ENCODE measurements around the gene REC8.

The REC8 gene

DNA sequence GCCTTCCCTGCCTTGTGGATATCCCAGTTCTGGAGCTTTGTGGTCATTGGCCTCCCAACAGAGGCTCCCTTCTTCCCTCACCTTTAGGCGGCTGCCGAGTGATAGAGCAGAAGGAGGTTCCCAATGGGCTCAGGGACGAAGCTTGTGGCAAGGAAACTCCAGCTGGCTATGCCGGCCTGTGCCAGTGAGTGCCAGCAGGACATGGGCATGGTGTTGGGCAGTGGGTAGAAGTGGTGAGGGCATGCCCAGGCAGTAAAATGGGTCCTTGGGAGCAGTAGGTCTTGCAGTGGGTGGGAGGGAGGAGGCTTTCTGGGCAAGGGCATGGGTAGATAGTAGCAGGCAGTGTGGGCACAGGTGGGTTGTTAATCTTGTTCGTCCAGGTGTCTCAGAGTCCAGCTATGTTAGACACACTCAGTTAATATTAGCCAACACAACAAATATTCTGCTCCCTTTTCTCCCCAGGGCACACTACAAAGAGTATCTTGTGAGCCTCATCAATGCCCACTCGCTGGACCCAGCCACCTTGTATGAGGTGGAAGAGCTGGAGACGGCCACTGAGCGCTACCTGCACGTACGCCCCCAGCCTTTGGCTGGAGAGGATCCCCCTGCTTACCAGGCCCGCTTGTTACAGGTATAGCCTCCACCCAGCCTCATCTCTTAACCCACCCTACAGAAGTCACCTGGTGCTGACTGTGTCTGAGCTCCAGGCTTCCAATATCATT is 11.9 kb upstream of the REC8 start:
- no peak for DNase-seq (ENCODE audit: low spot score)

DNA sequence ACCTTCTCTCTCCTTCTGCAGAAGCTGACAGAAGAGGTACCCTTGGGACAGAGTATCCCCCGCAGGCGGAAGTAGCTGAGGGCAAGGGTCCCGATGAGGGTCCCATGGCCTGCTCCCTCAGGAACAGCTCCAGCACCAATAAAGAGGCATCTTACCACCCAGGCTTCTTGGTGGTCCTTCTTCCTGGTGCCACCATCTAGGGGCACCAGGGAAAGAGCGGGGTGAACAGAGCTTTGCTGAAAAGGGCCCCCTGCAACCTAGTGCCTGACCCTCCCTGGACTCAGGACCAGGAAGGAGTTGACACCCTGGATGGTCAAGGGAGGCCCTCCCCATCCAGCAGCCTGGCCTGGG is 11.4 kb upstream of the REC8 start:
- DNase-seq (ENCODE audit: low spot score): no peak

DNA sequence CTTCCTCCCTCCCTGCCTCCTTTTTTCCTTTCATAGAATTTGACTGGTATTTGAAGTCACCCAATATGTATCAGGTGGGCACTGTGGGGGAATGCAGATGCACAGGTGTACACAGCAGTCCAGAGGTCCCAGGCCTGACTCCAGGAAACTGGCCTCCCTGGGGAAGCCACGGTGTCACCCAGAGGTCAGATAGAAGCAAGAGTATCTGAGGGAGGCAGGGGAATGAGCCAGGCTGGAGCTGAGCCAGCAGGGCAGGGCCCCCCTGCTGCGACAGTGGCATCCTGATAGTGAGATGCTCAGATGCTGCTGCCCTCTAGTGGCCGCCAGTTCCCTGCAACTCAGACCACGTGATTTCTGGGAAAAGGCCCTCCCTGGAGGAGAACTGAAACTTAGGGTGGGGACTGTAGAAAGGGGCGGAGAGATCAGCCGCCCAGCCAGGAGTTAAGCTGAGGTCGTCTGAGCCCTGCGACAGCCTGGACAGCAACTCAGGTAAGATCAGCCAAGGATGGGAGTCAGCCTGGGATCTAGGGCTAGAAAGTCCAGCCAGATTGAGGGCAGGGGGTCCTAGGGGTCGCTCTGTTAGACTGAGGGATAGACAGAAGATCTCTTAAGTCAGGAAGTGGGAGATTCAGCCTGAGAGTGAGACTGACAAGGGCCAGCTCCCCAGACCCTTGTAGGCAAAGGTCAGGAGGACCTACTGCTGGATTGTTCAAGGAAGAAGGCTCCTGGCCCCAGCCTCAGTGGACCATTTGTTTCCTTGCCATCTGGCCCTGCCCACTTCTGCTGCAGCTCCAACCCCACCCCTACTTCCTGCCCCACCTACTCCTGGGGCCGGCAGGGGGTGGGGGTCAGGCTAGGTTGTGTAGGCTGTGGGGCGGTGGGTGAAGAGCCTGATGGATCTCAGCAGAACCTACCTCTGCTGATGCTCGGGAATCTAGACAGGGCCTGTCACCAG is 10.8 kb upstream of the REC8 start, which contains the start of gene IRF9:
Gene IRF9 (plus strand): TSS at position 416 of the 955 bp plus-strand sequence. CDS start 880 bp downstream, outside the sequence.
- DNase-seq (ENCODE audit: low spot score): peak; percentile 99

DNA sequence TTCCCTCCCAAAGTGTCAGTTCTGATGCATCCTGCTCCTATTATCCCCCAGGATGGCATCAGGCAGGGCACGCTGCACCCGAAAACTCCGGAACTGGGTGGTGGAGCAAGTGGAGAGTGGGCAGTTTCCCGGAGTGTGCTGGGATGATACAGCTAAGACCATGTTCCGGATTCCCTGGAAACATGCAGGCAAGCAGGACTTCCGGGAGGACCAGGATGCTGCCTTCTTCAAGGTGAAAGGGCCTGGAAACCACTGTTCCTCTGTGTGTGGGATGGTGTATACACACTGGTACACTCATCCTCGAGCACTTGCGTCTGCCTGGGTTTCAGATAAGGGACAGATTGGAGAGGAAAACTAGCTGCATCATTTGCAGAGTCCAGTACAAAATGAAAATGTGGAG is 9.8 kb upstream of the REC8 start:
- DNase-seq (ENCODE audit: low spot score): no peak

DNA sequence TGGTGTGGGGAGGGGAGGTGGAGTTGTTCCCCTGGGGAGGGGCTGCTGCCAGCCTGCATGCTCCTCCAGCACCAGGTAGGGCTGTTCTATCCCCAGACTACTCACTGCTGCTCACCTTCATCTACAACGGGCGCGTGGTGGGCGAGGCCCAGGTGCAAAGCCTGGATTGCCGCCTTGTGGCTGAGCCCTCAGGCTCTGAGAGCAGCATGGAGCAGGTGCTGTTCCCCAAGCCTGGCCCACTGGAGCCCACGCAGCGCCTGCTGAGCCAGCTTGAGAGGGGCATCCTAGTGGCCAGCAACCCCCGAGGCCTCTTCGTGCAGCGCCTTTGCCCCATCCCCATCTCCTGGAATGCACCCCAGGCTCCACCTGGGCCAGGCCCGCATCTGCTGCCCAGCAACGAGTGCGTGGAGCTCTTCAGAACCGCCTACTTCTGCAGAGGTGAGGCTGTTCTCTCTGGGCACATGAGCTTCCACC is 7.3 kb upstream of the REC8 start:
- DNase-seq (ENCODE audit: low spot score): no peak

DNA sequence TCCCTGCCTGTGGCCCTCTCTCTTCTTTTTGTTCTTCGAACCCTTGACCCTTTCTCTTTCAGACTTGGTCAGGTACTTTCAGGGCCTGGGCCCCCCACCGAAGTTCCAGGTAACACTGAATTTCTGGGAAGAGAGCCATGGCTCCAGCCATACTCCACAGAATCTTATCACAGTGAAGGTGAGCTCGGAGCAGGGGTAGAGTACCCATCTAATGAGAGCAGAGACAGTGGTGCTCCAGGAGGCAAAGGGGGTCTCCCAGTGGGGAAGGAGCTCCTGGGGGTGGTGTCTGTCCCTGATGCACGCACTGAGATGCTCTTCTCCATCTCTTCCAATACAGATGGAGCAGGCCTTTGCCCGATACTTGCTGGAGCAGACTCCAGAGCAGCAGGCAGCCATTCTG is 6.1 kb upstream of the REC8 start:
- DNase-seq (ENCODE audit: low spot score): no peak

DNA sequence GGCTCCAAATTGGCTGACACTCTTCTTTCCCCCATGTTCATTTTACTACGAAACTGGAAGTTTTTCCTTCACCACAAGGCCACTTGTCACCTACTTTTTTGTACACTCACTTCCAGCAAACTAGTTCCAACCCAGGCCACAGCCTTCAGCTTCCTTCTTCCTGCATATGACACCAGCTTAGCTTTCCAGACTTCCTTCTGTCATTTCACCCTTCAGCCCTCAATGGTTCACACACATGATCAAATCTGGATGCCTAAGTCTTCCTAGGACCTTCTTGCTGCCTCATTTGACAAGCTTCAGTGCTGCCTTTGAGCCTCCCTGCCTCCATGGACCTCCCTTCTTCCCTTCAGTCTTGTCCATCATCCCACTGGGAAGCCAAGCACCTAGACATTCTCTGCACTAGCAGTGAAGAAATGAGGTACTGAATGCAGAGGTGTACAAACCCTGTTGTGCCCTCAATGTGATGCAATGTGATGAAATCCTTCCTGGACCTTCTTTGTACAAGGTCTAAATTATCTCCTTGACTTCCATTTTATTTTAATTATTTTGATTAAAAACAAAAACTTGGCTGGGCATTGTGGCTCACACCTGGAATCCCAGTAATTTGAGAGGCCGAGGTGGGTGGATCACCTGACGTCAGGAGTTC is 4.3 kb upstream of the REC8 start:
- DNase-seq (ENCODE audit: low spot score): no peak

DNA sequence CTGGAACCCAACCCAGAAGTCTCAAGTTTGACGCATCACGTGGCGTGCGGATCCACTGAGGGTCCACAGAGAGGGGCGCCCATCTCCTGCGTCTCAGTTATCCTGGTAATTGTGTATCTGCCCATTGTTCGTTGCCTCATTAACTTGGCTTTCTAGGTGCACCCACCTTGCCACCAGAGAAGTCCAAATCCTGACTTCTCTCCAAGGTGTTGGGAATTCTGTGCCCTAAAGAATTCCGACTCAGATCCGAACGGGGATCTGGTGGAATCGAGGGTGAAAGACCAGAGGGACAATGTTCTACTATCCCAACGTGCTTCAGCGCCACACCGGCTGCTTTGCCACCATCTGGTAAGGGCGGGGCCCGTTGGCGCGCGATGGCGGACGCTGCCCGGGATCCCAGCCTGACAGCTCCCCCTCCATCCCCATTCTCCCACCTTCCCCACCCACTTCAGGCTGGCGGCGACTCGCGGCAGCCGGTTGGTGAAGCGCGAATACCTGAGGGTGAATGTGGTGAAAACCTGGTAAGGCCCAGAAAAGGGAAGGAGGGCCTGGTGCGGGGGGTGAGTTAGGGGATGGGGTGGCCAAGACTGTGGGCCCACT is 481 bp downstream of the REC8 start:
- DNase-seq (ENCODE audit: low spot score): no peak

DNA sequence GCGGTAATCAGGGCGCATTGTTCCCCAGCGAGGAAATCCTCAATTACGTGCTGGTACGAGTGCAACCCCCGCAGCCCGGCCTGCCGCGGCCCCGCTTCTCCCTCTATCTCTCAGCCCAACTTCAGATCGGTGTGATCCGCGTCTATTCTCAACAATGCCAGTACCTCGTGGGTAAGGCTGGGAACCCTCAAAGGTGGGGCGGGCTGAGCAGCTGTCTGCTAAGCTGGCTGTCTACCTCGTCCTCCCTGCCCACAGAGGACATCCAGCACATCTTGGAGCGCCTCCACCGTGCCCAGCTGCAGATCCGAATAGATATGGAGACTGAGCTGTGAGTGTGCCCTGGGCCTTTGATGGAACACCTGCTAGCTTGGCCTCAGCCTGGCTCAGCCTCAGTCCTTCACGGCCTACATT is 996 bp downstream of the REC8 start:
- DNase-seq (ENCODE audit: low spot score): no peak

DNA sequence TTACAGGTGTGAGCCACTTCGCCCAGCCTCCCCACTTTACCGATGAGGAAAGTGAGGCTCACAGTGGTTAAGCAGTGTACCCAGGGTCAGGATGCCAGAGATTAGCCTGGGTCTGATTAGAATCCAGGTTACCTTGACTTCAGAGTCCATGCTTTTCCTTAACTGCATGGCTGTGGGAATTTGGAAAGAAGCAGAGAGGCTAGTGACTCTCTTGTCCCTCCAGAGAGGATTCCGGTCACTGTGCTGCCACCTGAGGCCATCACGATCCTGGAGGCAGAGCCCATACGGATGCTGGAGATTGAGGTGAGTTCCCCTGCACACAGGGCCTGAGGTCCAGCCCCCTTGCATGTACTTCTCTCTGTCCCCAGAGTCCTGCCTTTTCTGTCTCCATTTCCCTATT is 4.7 kb downstream of the REC8 start:
- DNase-seq (ENCODE audit: low spot score): no peak

DNA sequence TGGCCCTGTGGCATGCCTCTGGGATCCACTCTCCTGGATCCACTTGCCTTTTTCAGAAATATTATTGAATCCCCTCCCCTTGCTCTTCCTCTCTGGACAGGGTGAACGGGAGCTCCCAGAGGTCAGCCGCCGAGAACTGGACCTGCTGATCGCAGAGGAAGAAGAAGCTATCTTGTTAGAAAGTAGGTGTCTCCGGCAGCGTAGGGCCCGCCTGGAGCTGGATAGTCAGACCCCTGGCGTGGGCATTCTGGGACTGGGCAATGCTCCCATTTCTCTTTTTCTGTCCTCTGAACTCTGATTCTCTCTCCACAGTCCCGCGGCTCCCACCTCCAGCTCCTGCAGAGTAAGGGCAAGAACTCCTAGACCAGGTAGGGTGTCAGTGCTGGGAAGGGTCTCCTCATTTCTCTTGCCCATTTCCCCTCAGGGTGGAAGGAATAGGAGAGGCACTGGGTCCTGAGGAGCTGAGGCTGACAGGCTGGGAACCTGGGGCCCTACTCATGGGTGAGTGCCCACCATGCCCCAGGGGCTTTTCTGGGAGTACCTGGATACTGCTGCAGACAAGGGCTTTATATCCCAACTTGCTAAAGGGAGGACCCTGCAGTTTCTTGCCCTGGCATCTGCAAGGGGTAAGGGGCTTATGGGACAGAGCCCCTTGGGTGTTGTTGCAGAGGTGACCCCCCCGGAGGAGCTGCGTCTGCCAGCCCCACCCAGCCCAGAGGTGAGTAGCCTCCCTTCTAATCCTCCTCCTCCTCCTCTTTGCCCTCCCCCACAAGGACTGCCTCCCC is 5.4 kb downstream of the REC8 start:
- no peak for DNase-seq (ENCODE audit: low spot score)

DNA sequence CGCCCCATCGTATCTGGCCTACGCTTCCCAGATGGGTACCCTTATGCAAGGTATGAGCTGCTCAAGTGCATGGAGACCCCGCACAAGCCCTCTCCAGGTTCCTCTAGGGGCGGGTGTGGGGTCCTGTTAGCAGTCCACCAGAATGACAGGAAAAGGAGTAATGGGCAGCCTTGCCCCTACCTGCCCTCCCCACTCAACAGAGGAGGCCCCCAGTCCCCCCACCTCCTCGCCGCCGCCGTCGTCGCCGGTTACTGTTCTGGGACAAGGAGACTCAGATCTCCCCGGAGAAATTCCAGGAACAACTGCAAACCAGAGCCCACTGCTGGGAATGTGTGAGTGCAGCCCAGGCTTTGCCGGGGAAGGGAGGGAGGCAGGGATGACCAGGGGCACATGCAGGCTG is 6.0 kb downstream of the REC8 start:
- no peak for DNase-seq (ENCODE audit: low spot score)

DNA sequence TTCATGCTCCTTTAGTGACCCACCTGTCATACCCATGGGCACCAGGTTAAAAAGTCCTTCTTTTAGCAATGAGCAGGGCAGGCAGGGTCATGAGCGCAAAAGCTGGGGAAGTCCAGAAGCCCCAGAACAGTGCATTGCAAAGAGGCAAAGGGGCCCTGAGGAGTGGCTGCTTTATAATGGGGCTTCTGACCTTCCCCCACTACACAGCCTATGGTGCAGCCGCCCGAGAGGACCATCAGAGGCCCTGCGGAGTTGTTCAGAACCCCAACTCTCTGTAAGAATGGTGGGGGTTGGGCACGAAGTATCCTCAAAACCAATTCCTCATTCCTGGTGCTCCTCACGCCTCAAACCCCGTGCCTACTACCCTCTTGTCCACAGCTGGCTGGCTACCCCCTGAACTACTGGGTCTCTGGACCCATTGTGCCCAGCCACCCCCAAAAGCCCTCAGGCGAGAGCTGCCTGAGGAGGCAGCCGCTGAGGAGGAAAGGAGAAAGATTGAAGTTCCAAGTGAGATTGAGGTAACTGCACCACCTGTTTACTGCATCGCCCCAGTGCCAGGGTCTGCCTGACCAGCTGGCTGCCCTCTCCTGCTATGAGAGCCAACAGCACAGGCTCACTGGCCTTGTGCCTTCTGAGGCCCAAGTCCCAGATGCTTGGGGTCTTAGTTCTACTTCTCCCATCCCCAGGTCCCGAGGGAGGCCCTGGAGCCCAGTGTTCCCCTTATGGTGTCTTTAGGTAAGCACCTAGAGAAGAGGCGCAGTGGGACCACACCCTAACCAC is 6.7 kb downstream of the REC8 start:
- DNase-seq (ENCODE audit: low spot score): no peak

DNA sequence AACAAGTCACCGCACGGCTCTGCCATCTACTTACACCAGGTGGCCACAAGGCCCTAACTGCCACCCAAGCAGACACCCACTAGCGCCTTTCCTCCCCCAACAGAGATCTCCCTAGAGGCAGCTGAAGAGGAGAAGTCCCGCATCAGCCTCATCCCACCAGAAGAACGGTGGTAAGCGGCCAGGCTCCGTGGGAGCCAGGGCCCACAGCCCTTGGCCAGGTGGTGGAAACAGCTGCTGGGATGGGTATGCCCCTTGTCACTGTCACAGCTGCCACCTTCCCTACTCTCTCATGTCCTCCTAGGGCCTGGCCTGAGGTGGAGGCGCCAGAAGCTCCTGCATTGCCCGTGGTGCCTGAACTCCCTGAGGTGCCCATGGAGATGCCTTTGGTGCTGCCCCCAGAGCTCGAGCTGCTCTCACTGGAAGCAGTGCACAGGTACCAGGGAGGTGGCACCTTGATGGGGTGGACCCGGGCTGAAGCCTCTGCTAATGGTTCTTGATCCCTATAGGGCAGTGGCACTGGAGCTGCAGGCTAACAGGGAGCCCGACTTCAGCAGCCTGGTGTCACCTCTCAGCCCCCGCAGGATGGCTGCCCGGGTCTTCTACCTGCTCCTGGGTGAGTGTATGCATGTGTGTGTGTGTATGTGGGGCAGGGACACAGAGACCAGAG is 7.5 kb downstream of the REC8 start:
- no peak for DNase-seq (ENCODE audit: low spot score)

DNA sequence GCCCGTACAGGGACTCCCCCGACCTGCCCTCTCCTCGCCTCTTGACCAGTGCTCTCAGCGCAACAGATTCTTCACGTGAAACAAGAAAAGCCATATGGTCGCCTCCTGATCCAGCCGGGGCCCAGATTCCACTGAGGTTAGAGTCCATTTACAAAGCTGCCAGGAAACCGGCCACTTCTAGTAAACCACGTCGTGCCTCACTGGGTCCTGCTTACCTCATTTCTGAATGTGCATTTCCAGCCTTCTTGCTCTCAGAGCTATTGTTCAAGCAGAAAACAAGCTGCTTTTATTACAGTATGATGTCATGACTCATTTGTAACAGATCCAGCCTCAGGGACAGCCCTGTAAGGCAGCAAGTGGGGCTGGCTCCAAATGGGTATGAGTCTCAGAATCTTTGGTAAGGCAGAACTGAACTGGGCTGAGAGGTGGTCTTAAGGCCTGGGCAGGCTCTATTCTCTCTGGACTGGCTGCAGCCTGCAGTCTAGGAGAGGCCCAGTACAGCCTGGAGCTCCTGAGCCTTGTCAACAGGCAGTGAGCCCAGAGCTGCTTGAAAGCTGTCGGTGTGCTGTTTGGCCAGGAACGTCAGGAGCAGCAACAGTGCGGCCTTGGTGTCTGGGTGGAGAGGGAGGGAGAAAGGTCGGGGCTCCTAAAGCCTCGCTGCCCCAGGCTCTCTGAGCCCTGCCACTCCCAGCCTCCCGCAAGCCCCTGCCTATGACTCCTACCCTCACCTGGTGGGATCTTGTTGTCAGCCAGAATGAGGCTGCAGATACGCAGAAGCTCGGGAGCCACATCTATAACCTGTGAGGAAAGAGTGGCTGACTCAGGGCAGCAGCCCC is 8.3 kb downstream of the REC8 start:
- no peak for DNase-seq (ENCODE audit: low spot score)

DNA sequence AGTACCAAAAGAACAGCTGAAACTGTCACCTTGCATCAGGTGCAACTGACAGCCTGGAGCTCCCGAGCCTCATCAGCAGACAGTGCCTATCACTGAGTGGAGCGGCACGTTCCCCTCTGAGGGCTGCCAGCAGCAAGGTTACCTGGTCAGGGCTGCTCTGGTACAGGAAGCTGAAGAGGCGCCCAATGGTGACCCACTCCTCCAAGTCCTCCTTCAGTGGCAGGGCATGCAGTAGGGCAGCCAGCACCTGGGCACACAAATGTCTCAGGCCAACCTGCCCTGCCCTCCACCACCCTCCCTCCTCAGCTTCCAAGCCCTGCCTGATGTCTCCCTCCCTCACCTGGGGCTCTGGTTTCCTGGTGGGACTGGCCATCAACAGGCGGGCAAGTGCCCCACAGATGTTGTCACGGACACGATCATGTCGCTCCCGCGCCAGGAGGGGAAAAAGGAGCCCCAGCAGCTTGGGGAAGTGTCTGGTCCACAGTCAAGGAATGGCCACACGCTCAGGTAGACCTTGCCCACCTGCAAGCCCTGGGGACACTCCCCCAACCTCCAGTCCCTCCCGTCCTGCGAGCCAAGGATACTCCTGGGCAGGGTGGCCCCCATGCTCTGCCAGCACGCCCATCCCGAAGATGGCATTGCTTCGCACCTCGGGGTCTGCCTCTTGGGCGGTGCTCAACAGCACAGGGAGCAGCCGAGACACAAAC is 9.6 kb downstream of the REC8 start:
- DNase-seq (ENCODE audit: low spot score): no peak

DNA sequence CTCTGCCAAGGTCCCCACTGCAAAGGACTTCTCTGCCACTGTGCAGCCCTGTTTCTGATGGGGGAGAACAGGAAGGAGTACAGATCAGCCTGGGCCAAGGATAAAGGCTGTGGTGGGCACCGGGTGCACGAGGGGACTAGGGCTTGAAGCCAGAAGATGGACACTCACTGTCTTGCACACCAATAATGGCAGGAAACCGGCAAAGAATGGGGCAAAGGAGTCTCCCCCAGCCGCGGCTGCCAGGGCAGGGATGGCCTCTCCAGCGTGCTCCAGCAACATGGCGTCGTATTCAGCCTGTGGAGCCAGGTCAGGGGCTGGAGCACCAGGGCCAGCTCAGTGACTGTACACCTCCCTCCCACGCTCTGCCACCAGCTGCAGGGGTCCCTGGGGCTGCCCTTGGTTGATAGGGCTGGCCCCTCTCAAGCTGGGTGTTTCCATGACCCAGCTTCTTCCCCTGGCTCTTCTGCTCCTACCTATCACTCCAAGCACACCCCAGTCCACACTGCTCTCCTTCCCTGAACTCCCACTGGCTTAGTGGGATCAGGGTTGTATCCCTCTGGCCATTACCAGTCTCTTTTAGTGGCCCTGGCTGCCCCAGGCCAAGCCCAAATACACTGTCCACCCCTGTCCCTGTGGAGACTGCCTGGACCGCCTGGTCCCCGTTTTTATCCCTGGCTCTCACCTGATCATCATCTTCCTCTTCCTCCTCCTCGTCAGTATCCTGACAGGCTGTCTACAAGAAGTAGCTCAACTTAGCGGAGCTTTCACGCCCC is 10.4 kb downstream of the REC8 start:
- no peak for DNase-seq (ENCODE audit: low spot score)

DNA sequence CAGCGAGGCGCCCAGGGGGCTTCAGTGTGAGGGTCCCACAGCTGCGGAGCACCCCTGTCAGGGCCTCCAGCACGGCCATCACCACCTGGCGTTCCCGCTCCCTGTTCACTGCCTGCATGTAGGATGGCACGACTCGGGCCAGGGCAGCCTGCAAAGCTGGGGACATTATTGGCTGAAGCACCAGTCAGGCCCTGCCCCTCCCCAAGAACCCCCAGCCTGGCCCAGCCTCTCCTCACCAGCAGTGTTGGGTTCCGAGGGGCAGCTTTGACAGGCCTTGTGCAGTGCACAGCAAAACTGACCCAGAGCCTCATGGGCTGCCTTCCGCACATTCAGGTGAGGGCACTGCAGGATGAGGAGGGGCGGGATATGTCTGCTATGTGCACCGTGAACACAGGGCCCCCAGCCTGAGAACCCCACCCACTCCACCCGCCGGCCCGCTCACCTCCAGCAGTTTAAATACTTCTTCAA is 11.2 kb downstream of the REC8 start:
- no peak for DNase-seq (ENCODE audit: low spot score)

Data from CD4-positive, alpha-beta T cell treated with Interleukin-15 for 4 hours (primary cell).